Measurements from ENCODE around the gene ACBD4.

The ACBD4 gene, protein sequence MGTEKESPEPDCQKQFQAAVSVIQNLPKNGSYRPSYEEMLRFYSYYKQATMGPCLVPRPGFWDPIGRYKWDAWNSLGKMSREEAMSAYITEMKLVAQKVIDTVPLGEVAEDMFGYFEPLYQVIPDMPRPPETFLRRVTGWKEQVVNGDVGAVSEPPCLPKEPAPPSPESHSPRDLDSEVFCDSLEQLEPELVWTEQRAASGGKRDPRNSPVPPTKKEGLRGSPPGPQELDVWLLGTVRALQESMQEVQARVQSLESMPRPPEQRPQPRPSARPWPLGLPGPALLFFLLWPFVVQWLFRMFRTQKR

GRCh38 chr17:45135192-45135977 is at the start of gene ACBD4:
Gene ACBD4 (plus strand): TSS chr17:45135687. CDS start chr17:45136145, 458 bp downstream.
- DNase-seq (ENCODE audit: low read depth): peak; percentile 95

GRCh38 chr17:45086391-45086790 is 49.1 kb upstream of the ACBD4 start:
- DNase-seq (ENCODE audit: low read depth): no peak

DNA sequence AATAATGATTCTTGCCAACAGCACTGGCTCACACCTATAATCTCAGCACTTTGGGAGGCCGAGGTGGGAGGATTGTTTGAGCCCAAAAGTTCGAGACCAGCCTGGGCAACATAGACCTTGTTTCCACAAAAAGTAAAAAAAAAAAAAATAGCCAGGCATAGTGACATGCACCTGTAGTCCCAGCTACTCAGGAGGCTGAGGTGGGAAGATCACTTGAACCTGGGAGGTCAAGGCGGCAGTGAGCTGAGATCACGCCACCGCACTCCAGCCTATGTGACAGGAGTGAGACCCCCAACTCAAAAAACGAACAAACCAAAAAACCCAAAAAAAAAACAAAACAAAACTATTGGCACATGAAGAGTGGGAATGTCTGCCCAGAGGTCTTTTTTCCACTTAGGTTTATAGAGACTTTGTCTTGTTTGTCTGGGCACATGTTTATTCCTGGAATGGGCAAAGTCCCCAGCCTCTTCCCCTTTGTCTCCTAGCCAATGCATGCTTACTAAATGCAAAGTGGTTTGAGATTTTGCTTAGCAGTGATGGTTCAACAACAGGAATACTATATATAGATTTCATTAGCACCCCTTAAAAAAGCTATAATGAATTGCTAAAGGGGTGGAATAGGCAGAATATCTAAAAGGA is 48.5 kb upstream of the ACBD4 start:
- no peak for DNase-seq (ENCODE audit: low read depth)

- no peak for DNase-seq (ENCODE audit: low read depth)
Measured at GRCh38 chr17:45087504-45087975, 47.9 kb upstream of the ACBD4 start.

DNA sequence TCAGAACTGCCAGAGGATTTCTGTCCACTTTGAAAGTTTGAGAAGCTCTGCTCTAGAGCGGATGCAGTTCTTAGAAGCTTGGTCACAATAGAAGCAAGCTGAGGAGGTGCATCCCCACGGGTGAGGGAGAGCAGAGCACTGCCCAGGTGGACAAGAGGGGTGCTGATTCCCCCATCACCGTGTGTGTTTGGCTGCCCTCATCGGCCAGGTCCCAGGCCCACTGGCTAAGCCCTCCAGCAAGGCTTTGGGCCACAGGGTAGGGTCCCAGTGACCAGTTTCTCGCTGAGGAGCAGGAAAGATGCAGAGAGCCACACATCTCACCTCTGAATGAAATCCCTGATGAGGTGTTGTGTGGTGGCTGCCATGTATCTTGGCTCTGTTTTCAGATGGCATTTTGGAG is 47.5 kb upstream of the ACBD4 start:
- no peak for DNase-seq (ENCODE audit: low read depth)

GRCh38 chr17:45088741-45089140 is 46.7 kb upstream of the ACBD4 start:
- no peak for DNase-seq (ENCODE audit: low read depth)

DNA sequence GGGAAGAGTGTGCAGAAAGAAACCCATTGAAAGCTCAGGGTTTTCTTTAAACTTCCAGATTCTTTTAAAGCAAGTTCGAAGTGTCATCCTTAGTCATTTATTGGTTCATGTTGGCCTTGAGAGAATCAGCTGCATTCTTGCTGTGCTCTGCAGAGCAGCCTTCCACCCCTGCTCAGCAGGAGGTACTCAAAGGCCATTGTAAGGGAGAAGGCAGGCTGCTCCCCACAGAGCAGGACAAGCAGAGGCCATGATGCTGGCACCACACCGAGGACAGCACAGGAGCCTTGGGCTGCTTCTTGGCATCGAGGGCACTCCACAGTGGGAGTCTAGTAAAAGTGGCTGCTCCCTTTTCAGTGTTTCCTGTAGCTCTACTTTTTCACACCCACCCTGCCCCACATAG is 44.8 kb upstream of the ACBD4 start:
- DNase-seq (ENCODE audit: low read depth): no peak

- DNase-seq (ENCODE audit: low read depth): no peak
Measured at GRCh38 chr17:45091778-45092425, 43.6 kb upstream of the ACBD4 start.

GRCh38 chr17:45092911-45093430 is 42.5 kb upstream of the ACBD4 start:
- no peak for DNase-seq (ENCODE audit: low read depth)

- no peak for DNase-seq (ENCODE audit: low read depth)
Measured at GRCh38 chr17:45093444-45094110, 41.9 kb upstream of the ACBD4 start.

GRCh38 chr17:45096141-45096540 is 39.3 kb upstream of the ACBD4 start:
- DNase-seq (ENCODE audit: low read depth): no peak

GRCh38 chr17:45096926-45097325 is 38.6 kb upstream of the ACBD4 start:
- DNase-seq (ENCODE audit: low read depth): no peak

GRCh38 chr17:45098081-45098868 is 37.2 kb upstream of the ACBD4 start:
- DNase-seq (ENCODE audit: low read depth): no peak

- peak; percentile 53 for DNase-seq (ENCODE audit: low read depth)
Measured at GRCh38 chr17:45098869-45099616, 36.4 kb upstream of the ACBD4 start.

DNA sequence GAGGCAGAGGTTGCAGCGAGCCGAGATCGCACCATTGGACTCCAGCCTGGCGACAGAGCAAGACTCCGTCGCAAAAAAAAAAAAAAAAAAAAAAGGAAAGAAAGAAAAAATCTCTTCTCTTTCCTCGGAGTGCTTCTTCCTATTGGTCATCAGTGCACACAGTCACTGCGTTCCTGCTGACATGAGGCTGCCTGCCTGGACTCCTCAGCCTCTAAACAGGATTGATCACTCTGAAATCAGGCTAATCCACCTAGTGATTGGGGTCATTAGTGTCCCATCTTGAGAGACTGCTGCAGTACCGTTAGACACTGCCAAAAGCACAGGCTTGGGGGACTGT is 34.0 kb upstream of the ACBD4 start:
- no peak for DNase-seq (ENCODE audit: low read depth)

DNA sequence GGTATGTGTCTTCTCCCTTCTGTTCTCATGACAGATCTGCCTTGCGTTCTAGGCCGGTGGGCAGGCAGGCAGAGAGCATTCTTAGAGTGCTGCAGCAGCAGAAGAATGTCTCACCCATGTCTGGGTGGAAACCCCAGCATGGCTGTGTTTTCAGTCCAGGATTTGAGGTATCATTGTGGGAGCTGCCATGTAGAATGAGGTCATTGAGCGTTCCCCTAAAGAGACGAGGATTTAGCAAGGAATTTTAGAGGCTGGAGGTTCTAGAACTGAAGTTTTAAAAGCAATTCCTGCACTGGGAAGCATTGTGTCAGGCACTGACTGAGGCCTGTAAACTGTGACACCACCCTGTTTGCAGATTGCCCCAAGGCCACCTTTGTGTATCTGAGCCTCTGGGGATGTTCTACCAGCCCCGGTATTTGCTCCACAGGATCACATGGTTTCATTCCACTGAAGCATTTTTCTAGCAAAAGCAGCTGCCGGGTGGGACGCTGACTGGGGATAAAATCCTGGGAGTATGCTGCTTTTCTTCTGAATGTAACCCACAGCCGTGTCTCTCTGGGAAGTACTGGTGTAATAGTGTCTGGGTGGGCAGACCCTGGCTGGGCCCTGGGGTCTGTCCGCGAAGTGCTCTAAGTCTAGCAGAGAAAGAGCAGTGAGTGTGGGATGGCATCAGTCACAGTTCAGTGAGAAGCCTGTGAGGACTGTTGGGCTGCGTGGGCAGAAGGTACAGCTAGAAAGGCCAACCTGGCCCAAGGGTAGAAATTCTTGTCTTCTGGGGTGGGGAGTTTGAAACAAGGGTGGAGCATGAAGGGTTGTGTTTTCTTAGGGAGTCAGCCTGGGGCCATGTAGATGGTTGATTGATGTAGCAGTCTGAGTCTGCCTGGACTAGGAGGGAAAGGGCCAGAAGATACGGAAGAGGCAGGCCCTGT is 33.3 kb upstream of the ACBD4 start:
- DNase-seq (ENCODE audit: low read depth): no peak

GRCh38 chr17:45102856-45103255 is 32.6 kb upstream of the ACBD4 start:
- DNase-seq (ENCODE audit: low read depth): no peak

- DNase-seq (ENCODE audit: low read depth): no peak
Measured at GRCh38 chr17:45103269-45103795, 32.2 kb upstream of the ACBD4 start.

DNA sequence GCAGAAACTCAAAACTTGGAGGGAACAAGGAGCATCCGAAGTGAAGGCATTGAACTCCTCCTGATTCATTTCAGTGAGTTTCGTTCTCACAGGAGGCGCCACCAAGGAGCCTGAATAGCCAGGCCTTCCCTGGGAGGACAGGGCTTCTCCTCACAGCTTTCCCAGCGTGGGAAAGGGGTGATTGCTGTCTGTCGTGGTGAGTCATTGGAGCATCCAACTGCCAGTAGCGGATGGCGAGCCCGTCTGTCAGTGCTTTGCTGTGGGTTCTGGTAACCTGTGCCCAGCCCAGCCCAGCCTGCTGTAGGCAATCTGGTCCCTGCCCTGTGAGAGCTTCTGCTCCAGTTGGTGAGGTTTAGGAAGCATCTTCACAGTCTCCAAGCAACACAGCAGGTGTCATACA is 31.5 kb upstream of the ACBD4 start:
- DNase-seq (ENCODE audit: low read depth): no peak

Measured in stimulated activated CD8-positive, alpha-beta memory T cell treated with anti-CD3 and anti-CD28 coated beads, Interleukin-7, amount 100 ng/mL, for 24 hours (primary cell).